Measurements from ENCODE around the gene GABBR2.

Gene GABBR2

GRCh38 chr9:98634685-98635336 lies 73.9 kb downstream of the GABBR2 start:
- no peak for DNase-seq (ENCODE audit: low read depth)

DNA sequence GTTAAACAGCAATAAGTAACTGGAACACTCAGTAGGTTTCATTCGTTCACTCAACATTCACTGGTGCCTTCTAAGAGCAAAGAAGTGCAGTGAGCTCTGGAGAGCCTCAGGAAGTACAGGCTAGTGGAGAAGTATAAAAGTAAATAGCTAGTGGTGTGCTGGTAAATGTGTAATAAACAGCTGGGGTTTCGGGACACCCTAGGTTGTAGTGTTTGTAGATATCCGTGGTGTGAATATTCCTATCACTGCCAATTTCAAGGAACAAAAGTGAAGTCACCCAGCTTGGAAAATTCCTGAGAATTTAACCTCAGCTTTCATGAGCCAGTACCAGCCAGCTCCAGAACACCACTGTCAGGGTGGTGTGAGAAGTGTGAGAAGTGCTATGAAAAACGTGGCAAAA lies 75.9 kb downstream of the GABBR2 start:
- no peak for DNase-seq (ENCODE audit: low read depth)

DNA sequence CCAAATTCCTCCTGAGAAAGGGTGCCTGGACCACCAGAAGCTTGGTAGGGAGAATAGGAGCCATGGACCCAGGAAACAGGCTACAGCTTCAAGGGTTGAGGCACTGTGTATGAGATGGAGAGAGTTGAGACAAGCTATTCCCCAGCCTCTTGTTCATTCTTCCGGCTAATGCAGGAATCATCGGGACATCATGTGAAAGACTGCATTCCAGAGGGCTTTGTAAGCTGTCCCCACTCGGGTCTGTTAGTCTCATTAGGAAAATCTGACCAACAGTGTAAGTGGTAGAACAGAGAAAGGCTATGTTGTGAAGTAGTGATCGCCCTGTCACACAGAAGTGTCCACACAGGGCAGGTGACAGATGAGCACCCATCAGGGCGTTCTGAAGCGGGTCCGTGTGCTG lies 81.4 kb downstream of the GABBR2 start:
- no peak for DNase-seq (ENCODE audit: low read depth)

GRCh38 chr9:98625728-98626127 lies 83.0 kb downstream of the GABBR2 start:
- DNase-seq (ENCODE audit: low read depth): no peak

- no peak for DNase-seq (ENCODE audit: low read depth)
These were observed 88.9 kb downstream of the GABBR2 start for GRCh38 chr9:98619788-98620187.

DNA sequence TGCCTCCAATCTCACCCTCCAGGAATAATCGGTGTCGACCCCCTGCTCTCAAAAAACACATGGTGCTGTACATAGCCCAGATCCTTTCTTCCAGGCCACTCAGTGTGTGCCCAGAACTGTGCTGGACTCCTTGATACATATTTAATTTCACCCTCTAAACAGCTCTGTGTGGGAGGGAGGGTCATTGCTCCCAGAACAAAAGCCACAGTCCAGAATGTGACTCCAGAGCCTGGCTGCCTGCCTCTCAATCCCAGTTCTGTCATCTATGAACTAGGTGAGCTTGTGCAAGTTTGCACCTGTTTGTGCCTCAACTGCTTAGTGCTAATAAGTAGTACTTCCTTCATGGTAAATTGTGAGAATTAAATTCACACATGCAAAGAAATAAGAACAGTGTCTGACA lies 93.1 kb downstream of the GABBR2 start:
- no peak for DNase-seq (ENCODE audit: low read depth)

- no peak for DNase-seq (ENCODE audit: low read depth)
These were observed 93.8 kb downstream of the GABBR2 start for GRCh38 chr9:98614941-98615340.

GRCh38 chr9:98612061-98612752 lies 96.5 kb downstream of the GABBR2 start:
- DNase-seq (ENCODE audit: low read depth): no peak

GRCh38 chr9:98611319-98611718 lies 97.4 kb downstream of the GABBR2 start:
- DNase-seq (ENCODE audit: low read depth): no peak

DNA sequence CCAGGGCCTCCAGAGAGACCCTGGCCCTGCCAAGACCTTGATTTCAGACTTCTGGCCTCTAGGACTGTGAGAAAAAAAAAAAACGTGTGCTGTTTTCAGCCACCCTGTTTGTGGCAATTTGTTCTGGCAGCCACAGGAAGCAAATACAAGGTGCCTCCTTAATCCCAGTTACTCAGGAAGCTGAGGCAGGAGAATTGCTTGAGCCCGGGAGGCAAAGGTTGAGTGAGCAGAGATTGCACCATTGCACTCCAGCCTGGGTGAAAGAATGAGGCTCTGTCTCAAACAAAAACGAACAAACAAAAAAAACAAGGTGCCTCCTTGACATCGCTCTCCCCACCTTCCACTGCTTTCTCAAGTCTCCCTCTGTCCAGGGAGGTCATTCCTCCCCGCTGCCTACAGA lies 98.0 kb downstream of the GABBR2 start:
- no peak for DNase-seq (ENCODE audit: low read depth)

DNA sequence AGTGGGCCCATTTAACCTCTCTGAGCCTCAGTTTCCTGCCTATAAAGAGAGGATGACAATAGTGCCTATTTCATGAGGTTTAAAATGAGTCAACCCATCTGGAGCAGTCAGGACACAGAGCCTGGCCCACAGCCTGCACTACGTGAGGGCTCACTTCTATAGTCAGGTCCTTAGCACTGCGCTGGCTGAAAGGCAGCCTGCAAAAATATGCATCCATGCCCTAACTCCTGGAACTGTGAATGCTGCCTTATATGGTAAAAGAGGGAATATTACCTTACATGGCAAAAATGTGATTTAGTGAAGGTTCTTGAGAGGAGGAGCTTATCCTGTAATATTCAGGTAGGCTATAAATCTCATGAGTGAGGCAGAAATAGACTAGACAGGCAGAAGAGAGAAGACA lies 98.5 kb downstream of the GABBR2 start:
- DNase-seq (ENCODE audit: low read depth): no peak

GRCh38 chr9:98609646-98610045 lies 99.1 kb downstream of the GABBR2 start:
- DNase-seq (ENCODE audit: low read depth): no peak

DNA sequence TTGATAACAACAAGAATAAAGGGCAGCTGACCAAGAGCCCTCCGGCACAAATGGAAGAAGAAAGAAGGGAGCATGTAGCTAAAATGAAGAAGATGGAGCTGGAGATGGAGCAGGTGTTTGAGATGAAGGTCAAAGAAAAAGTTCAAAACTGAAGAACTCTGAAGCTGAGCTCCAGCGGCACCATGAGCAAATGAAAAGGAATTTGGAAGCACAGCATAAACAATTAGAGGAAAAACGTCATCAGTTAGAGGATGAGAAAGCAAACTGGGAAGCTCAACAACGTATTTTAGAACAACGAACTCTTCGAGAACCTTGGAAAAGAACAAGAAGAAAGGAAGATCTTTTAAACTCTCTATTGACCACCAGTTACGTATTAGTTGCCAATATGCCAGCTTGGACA lies 100.9 kb downstream of the GABBR2 start:
- no peak for DNase-seq (ENCODE audit: low read depth)

DNA sequence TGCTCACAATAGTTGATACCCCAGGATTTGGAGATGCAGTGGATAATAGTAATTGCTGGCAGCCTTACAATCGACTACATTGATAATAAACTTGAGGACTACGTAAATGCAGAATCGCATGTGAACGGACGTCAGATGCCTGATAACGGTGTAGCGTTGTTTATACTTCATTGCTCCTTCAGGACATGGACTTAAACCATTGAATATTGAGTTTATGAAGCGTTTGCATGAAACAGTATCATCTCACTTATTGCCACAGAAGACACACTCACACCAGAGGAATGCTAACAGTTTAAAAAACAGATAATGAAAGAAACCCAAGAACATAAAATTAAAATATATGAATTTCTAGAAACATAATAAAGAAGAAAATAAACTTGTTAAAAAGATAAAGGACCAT lies 101.6 kb downstream of the GABBR2 start:
- no peak for DNase-seq (ENCODE audit: low read depth)

DNA sequence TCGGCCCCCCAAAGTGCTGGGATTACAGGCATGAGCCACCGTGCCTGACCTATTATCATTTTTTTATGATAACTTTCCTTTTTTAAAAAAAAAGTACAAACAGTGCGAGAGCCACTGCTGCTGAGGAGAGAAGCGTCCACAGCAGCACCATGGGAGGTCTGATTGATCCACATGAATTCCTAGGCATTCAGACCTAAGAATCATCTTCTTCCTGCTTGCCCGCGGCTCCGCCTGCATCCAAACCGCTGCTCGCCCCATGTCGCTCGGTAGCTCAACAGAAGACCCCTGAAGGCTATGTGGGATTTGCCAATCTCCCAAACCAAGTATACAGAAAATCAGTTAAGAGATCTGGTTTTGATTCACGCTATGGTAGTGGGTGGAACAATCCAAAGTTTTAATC lies 102.0 kb downstream of the GABBR2 start:
- no peak for DNase-seq (ENCODE audit: low read depth)

DNA sequence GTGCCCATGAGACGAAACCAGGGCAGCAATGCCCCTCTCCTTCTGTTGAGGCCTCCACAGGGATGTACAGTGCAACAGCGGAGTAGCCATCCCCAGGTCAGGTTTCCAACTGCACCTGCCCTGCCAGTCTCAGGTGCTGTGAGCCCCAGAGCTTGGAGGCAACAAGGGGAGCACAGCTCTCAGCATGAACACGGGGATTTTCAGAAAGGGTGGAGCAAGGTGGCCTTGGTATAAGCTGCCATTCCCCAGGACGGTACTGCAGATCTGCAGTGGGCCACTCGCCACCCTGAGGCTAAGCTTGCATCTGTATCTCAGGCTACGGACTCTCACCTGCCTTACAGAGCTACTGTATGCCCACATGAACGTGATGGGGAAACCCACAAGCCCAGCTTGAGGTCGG lies 103.6 kb downstream of the GABBR2 start:
- no peak for DNase-seq (ENCODE audit: low read depth)

- DNase-seq (ENCODE audit: low read depth): no peak
These were observed 104.8 kb downstream of the GABBR2 start for GRCh38 chr9:98603821-98604383.

DNA sequence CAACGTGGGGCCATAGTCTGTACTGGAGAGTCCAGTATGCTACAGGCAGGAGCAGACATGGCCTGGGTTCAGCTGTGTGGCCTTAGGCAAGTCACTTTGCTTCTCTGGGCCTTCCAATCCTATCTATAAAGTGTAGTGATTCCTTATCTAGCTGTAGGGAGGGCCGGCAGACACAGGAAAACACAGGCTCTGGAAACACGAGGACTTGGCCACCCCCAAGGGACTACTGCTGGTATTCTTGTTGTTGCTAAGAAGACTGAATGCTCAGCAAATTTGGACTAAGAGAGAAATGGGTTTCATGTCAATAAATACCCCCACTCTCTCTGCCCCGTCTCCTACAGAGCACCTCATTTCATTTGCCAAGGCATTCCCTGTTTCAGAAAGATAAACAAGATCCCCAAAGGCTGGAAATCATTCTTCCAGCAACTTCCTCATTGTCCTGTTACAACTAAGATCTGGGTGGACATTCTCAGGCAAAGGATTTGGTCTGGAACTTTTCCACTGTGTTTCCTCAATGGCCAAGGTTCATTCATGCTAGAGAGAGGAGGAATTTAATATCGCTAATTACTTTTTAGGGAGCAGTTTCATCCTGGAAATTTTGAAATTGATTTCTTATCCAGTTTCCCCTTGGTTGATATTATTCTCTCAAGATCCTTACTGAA lies 105.8 kb downstream of the GABBR2 start:
- no peak for DNase-seq (ENCODE audit: low read depth)

GRCh38 chr9:98600631-98601030 lies 108.1 kb downstream of the GABBR2 start:
- no peak for DNase-seq (ENCODE audit: low read depth)

DNA sequence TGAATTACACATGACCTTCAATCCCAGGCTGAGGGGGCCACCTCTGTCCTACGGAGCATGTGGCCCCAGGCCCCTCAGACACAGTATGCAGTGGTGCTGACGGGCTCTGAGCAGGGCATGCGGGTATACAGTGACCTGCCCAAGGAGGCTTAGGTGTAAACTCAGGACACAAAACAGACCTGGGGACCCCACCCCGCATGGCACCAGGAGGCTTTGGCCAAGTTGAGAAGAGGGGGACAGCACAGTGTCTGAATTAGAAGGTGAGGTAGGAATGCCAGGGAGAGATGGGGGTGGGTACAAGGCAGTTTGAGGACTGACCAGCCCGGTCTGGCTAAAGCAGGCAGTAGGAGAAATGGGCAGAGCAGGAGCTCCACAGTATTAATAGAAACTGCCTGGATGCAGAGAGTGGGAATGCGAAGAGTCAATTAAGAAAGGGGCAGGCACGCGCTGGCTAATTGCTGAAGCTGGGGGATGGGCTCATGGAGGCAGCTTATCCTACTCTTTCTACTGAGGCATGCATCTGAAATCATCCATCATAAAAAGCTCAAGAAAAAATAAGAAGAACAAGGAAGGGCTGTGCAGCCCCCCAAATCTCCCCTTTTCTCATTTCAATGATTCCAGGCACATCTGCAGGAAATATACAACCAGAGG lies 109.0 kb downstream of the GABBR2 start:
- no peak for DNase-seq (ENCODE audit: low read depth)

DNA sequence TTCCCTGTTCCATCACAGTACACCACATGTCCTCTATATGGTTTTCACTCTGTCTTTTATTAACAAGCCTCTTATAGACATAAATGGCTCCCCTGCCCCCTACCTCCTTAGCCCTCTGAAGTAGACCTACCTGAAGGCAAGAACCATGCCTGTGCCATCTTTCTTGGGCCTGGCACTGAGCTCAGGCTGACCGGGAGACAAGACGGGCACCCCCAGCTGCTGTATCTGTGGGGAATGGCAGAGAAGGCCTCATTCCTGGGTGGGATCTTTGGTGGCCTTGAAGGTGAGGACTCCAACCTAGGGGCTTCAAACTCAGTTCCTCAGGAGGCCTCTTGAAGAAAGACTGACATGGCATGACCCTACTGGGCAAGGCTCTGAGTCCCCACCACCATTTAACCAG lies 109.9 kb downstream of the GABBR2 start:
- no peak for DNase-seq (ENCODE audit: low read depth)

DNA sequence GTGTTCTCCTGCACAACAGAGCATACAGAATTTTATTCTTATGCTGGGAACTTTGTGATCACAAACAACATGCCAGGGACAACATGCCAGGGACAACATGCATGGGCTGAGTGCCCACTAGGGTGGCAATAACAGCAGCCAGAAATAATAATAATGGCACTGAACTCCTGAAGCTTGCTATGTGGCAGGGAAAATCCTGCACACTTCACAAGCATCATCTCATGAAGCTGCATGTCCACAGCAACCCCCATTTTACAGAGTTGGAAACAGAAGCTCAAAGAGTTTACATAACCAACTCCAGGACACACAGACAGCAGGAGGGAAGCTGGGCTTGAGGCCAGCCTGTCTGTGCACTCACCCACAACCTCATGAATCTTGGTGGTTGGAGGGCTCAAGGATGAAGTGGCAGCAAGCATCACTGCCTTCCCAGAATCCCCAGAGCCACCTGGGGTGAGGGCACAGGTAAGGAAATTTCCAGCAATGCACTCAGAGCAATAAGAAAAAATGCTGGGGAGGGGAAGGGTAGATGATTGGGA lies 111.4 kb downstream of the GABBR2 start:
- DNase-seq (ENCODE audit: low read depth): no peak

All from activated T-cell treated with anti-CD3 and anti-CD28 coated beads for 1 hour (primary cell).